H1 (cell line): ENCODE data around the gene CNTD1. TPM values are rescaled to one million over a fixed set of nuclear protein-coding genes. Genes with fewer than 3 reads are reported as not detected.
"Not testable (repeated sequence)": the region's sequence is repeated elsewhere in the genome, so short reads cannot be mapped to it uniquely, and the experiment has no call there.

Experiments used
- CTCF ChIA-PET: fragments of 300-600 bp; sonication (Branson Sonifier 250); formaldehyde crosslinking; loops from one replicate; lab custom pipeline; 2021; ENCODE audit not compliant: partially characterized antibody; lab: Charles Lee
- POLR2A ChIA-PET: fragments of 300-600 bp; sonication (Branson Sonifier 250); formaldehyde crosslinking; loops from one replicate; lab custom pipeline; 2021; ENCODE audit warnings: inconsistent platforms; ENCODE audit not compliant: partially characterized antibody; lab: Charles Lee
- DNase-seq, 2 experiments: peaks; one replicate each; pipeline versions ENCODE4 v3.0.0 to v3.0.0-alpha.2; 2010 to 2022; ENCODE audit warnings: low spot score in 2 of 2, low read depth in 1 of 2, mixed read lengths in 1 of 2
- FAIRE-seq: peaks from 2 replicates; lab custom pipeline; 2011; peaks lifted over from hg19 to GRCh38; lab: Jason Lieb, UNC
- H2AFZ ChIP-seq: 2 replicates; pipeline ENCODE4 v1.8.1; 2012; ENCODE audit warnings: low read length, inconsistent platforms
- H2AK5ac ChIP-seq: 2 replicates; pipeline ENCODE4 v1.6.1; 2013; ENCODE audit warnings: low read depth, low read length
- H2BK120ac ChIP-seq: replicated peaks from 2 replicates; pipeline ENCODE3; 2013; ENCODE audit warnings: low read depth, low read length, inconsistent platforms
- H2BK12ac ChIP-seq: 2 replicates; pipeline ENCODE4 v1.6.1; 2013; ENCODE audit warnings: low read depth, low read length
- H2BK15ac ChIP-seq: 2 replicates; pipeline ENCODE4 v1.6.1; 2013; ENCODE audit warnings: low read length
- H2BK20ac ChIP-seq: 2 replicates; pipeline ENCODE4 v1.6.1; 2013; ENCODE audit warnings: low read length
- H2BK5ac ChIP-seq: 2 replicates; pipeline ENCODE4 v1.6.1; 2013; ENCODE audit warnings: low read depth, low read length
- H3K14ac ChIP-seq: 2 replicates; pipeline ENCODE4 v1.6.1; 2013; ENCODE audit warnings: inconsistent platforms; ENCODE audit not compliant: insufficient read length
- H3K18ac ChIP-seq: 2 replicates; pipeline ENCODE4 v1.6.1; 2013; ENCODE audit warnings: low read length; ENCODE audit errors: extremely low read depth
- H3K23ac ChIP-seq: 2 replicates; pipeline ENCODE4 v1.6.1; 2013; ENCODE audit warnings: inconsistent platforms; ENCODE audit not compliant: insufficient read length
- H3K23me2 ChIP-seq: 2 replicates; pipeline ENCODE4 v1.6.1; 2013; ENCODE audit warnings: low read depth, low read length
- H3K27ac ChIP-seq: 2 replicates; pipeline ENCODE4 v1.6.1; 2011; ENCODE audit warnings: low read depth, low read length, inconsistent platforms
- H3K27me3 ChIP-seq, 4 experiments: replicated peaks in 1 of 4; 1 replicate in 1 of 4; 2 replicates in 3 of 4; pipeline versions ENCODE4 v1.6.1 to v1.8.1; 2011 to 2013; ENCODE audit warnings: low read length in 3 of 4, mild to moderate bottlenecking in 3 of 4, inconsistent platforms in 2 of 4, mixed read lengths in 2 of 4, moderate library complexity in 1 of 4; ENCODE audit not compliant: control insufficient read depth in 3 of 4, insufficient read depth in 3 of 4; ENCODE audit errors: extremely low read depth in 1 of 4
- H3K36me3 ChIP-seq, 4 experiments: 2 replicates each; pipeline versions ENCODE4 v1.6.1 to v1.8.1; 2011 to 2013; ENCODE audit warnings: mild to moderate bottlenecking in 4 of 4, low read length in 3 of 4, moderate library complexity in 2 of 4, control low read depth in 1 of 4, inconsistent platforms in 1 of 4; ENCODE audit not compliant: insufficient read depth in 4 of 4, control insufficient read depth in 2 of 4
- H3K4ac ChIP-seq: replicated peaks from 2 replicates; pipeline ENCODE3; 2013; ENCODE audit warnings: low read length, low read depth, mixed read lengths, inconsistent platforms; ENCODE audit not compliant: insufficient read length
- H3K4me1 ChIP-seq, 4 experiments: replicated peaks in 1 of 4; 1 replicate in 1 of 4; 2 replicates in 3 of 4; pipeline versions ENCODE4 v1.6.1 to v1.8.1; 2011 to 2013; ENCODE audit warnings: low read length in 3 of 4, inconsistent platforms in 2 of 4, mixed read lengths in 1 of 4; ENCODE audit not compliant: insufficient read depth in 4 of 4, control insufficient read depth in 3 of 4
- H3K4me2 ChIP-seq, 2 experiments: 2 replicates each; pipeline versions ENCODE4 v1.6.1 to v1.8.1; 2011 to 2013; ENCODE audit warnings: low read depth in 2 of 2, low read length in 2 of 2, control low read depth in 1 of 2, inconsistent platforms in 1 of 2, mild to moderate bottlenecking in 1 of 2; ENCODE audit not compliant: insufficient read depth in 1 of 2
- H3K4me3 ChIP-seq, 4 experiments: fragments of 200-600, 300-600 bp in 1 of 4; sonication (generic), shearing (Covaris generic), sonication (Bioruptor Twin) in 1 of 4; 2 replicates each; pipeline versions ENCODE4 v1.5.1 to v1.8.1; 2011 to 2016; ENCODE audit warnings: low read length in 4 of 4, low read depth in 3 of 4, control low read depth in 2 of 4, inconsistent platforms in 2 of 4, mild to moderate bottlenecking in 2 of 4, mixed read lengths in 1 of 4, moderate library complexity in 1 of 4; ENCODE audit not compliant: insufficient read depth in 2 of 4; ENCODE audit errors: extremely low read depth in 1 of 4
- H3K56ac ChIP-seq: replicated peaks from 2 replicates; pipeline ENCODE3; 2013; ENCODE audit warnings: low read depth, mild to moderate bottlenecking, mixed read lengths, low read length, inconsistent platforms; ENCODE audit not compliant: insufficient read length
- H3K79me1 ChIP-seq: 2 replicates; pipeline ENCODE4 v1.6.1; 2013; ENCODE audit warnings: low read depth, low read length, control low read depth
- H3K79me2 ChIP-seq, 2 experiments: 2 replicates each; pipeline versions ENCODE4 v1.6.1 to v1.8.1; 2012 to 2013; ENCODE audit warnings: low read length in 2 of 2, mild to moderate bottlenecking in 2 of 2, inconsistent platforms in 1 of 2; ENCODE audit not compliant: insufficient read depth in 2 of 2, control insufficient read depth in 1 of 2
- H3K9ac ChIP-seq, 4 experiments: replicated peaks in 1 of 4; 1 replicate in 1 of 4; 2 replicates in 3 of 4; pipeline versions ENCODE4 v1.6.1 to v1.8.1; 2011 to 2013; ENCODE audit warnings: low read depth in 3 of 4, low read length in 3 of 4, control low read depth in 2 of 4, mild to moderate bottlenecking in 2 of 4, moderate library complexity in 2 of 4, inconsistent platforms in 1 of 4; ENCODE audit errors: extremely low read depth in 1 of 4
- H3K9me3 ChIP-seq, 2 experiments: 2 replicates each; pipeline versions ENCODE4 v1.6.1 to v1.8.1; 2012 to 2013; ENCODE audit warnings: mild to moderate bottlenecking in 2 of 2, moderate library complexity in 2 of 2, control low read depth in 1 of 2, inconsistent platforms in 1 of 2, low read depth in 1 of 2, low read length in 1 of 2, mixed read lengths in 1 of 2; ENCODE audit not compliant: insufficient read depth in 2 of 2
- H4K20me1 ChIP-seq, 2 experiments: replicated peaks in 1 of 2; 2 replicates each; pipeline versions ENCODE3 to v1.8.1; 2011 to 2013; ENCODE audit warnings: inconsistent platforms in 2 of 2, low read length in 2 of 2, mild to moderate bottlenecking in 1 of 2; ENCODE audit not compliant: insufficient read depth in 2 of 2, control insufficient read depth in 1 of 2
- H4K5ac ChIP-seq: 2 replicates; pipeline ENCODE4 v1.6.1; 2013; ENCODE audit warnings: low read length, low read depth, mixed read lengths, inconsistent platforms; ENCODE audit not compliant: insufficient read length
- H4K8ac ChIP-seq: 2 replicates; pipeline ENCODE4 v1.8.0; 2013; ENCODE audit warnings: mild to moderate bottlenecking, moderate library complexity, low read length, inconsistent platforms; ENCODE audit not compliant: insufficient read depth; ENCODE audit errors: extremely low read depth
- H4K91ac ChIP-seq: replicated peaks from 2 replicates; pipeline ENCODE3; 2013; ENCODE audit warnings: low read length, mixed read lengths, inconsistent platforms; ENCODE audit not compliant: insufficient read length
- WGBS, 2 experiments: shearing (Covaris generic) in 1 of 2; methylation state at CpG; one replicate each; pipeline versions ENCODE4 v1.1.6 to v1.1.7; 2013 to 2015; ENCODE audit warnings: low lambda C conversion rate in 2 of 2, mixed read lengths in 2 of 2, inconsistent platforms in 1 of 2, low coverage in 1 of 2, missing lambda C conversion rate in 1 of 2; ENCODE audit not compliant: insufficient replicate concordance in 2 of 2, insufficient coverage in 1 of 2, insufficient read length in 1 of 2; ENCODE audit errors: extremely low coverage in 1 of 2, missing lambda C conversion rate in 1 of 2; 5-methylcytosine and 5-hydroxymethylcytosine counted together
- polyA plus RNA-seq, 7 experiments: library from polyadenylated mRNA; depleted of rRNA in 3 of 7; stranded (reverse) in 5 of 7; unstranded in 2 of 7; fragments of >200 nt in 5 of 7; fragments of 200-250 nt in 2 of 7; gene quantifications; 1 replicate in 5 of 7; 2 replicates in 1 of 7; 4 replicates in 1 of 7; pipeline versions ENCODE4 v1.2.1 to v1.2.3, GENCODE V29; 2011 to 2013; ENCODE audit warnings: missing spikeins in 2 of 7, mixed read lengths in 2 of 7
- total RNA-seq: library from RNA; stranded (reverse); fragmentation: NEBNext Ultra II Directional; extraction: Animal tissue kit (Norgen Biotek cat#: 25700); gene quantifications from 2 replicates; pipeline ENCODE4 v1.2.1, GENCODE V29; 2021

CNTD1 gene
- total and polyA plus RNA-seq, 2 of the 8 experiments (the other 6 are each of a cell fraction or from before 2014, with no cell fraction given) = not detected

DNA sequence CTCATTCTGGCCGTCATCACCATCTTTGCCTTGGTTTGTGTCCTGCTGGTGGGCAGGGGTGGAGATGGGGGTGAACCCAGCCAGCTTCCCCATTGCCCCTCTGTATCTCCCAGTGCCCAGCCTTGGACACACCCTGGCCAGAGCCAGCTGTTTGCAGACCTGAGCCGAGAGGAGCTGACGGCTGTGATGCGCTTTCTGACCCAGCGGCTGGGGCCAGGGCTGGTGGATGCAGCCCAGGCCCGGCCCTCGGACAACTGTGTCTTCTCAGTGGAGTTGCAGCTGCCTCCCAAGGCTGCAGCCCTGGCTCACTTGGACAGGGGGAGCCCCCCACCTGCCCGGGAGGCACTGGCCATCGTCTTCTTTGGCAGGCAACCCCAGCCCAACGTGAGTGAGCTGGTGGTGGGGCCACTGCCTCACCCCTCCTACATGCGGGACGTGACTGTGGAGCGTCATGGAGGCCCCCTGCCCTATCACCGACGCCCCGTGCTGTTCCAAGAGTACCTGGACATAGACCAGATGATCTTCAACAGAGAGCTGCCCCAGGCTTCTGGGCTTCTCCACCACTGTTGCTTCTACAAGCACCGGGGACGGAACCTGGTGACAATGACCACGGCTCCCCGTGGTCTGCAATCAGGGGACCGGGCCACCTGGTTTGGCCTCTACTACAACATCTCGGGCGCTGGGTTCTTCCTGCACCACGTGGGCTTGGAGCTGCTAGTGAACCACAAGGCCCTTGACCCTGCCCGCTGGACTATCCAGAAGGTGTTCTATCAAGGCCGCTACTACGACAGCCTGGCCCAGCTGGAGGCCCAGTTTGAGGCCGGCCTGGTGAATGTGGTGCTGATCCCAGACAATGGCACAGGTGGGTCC, 52.9 kb downstream of the CNTD1 start:
- not testable (repeated sequence) for H4K20me1 ChIP-seq, H3K14ac ChIP-seq, H3K23ac ChIP-seq, H2BK15ac ChIP-seq, H3K4me2 ChIP-seq, H2BK20ac ChIP-seq, H3K9ac ChIP-seq, H2BK120ac ChIP-seq, H3K79me1 ChIP-seq, DNase-seq, H3K18ac ChIP-seq, H3K36me3 ChIP-seq, H3K23me2 ChIP-seq, FAIRE-seq, H3K27ac ChIP-seq, H2BK5ac ChIP-seq, H2BK12ac ChIP-seq, H4K5ac ChIP-seq, H3K4me1 ChIP-seq, H3K27me3 ChIP-seq, H3K79me2 ChIP-seq, H3K56ac ChIP-seq, H2AFZ ChIP-seq, H2AK5ac ChIP-seq, H4K91ac ChIP-seq, H4K8ac ChIP-seq, H3K4me3 ChIP-seq, H3K9me3 ChIP-seq, H3K4ac ChIP-seq
- ChIA-PET CTCF (interaction anchor here (1.4 to 1.9 kb wide), 3 partner anchors 9 to 85 kb away, joined by 5 read pairs; no protein-coding TSS in a partner anchor), POLR2A (interaction anchor here (1.0 to 10.4 kb wide), 2 partner anchors 9 to 15 kb away, joined by 3 to 111 read pairs; partner anchors contain the start of gene PSME3)
- WGBS, 2 experiments = 94% methylated on average over 15 of the region's 28 CpGs; no CpG with 5 or more reads in 1 of the 2 experiments
